Measurements from ENCODE around the gene MAP4.

DNA sequence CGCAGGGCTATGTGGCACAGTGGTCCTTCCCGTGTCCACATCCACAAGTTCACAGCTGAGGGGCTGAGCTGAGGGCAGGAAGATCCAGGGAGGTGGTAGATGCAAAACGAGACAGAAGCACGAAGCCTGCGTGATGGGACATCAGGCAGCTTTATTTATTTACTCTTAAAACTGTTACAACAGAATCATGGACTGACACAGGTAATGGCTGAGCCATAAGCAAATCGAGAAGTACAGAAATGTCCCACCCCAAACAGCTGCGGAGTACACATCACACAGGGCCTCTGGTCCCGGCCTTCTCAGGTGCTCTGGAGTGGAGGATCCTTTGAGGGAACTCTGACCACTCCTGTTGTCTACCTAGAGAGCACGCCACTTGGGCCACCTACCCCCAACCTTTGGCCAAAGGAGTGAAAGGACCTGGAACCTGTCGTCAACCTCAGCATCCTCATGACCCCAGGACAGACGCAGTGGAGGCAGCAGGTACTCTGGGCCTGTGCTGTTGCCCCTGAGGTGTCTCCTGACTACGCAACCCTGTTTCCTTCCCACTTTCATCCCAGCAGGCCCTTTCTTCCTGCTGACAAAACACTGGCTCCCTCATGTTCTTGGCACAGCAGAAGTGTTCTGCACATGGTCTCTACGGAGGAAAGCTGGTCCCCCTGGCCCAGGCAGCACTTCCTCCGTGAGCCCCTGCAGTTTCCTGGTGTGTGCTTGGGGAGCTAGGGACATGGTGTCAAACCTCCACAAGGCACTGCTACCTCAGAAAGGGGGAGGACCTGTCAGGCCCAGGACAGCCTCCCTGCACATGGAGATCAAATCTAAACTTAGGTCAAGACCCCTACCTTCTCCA is 165.4 kb downstream of the MAP4 start:
- no peak for TF ChIP-seq POLR2A (IDR thresholded peaks at IDR 0.05)
- TF ChIP-seq, protein P1, sequence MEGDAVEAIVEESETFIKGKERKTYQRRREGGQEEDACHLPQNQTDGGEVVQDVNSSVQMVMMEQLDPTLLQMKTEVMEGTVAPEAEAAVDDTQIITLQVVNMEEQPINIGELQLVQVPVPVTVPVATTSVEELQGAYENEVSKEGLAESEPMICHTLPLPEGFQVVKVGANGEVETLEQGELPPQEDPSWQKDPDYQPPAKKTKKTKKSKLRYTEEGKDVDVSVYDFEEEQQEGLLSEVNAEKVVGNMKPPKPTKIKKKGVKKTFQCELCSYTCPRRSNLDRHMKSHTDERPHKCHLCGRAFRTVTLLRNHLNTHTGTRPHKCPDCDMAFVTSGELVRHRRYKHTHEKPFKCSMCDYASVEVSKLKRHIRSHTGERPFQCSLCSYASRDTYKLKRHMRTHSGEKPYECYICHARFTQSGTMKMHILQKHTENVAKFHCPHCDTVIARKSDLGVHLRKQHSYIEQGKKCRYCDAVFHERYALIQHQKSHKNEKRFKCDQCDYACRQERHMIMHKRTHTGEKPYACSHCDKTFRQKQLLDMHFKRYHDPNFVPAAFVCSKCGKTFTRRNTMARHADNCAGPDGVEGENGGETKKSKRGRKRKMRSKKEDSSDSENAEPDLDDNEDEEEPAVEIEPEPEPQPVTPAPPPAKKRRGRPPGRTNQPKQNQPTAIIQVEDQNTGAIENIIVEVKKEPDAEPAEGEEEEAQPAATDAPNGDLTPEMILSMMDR (IDR thresholded peaks at IDR 0.05) = no peak

Data from heart left ventricle (tissue), 13 donors.